Fibroblast of the aortic adventitia (primary cell): ENCODE measurements around the gene TSPYL4. TPM values are rescaled to one million over a fixed set of nuclear protein-coding genes. Genes with fewer than 3 reads are reported as not detected.

Experiments
- DNase-seq: peaks from one replicate; pipeline ENCODE4 v3.0.0-alpha.2; 2010; ENCODE audit warnings: low read depth
- H3K4me3 ChIP-seq: 2 replicates; pipeline ENCODE4 v1.5.1; 2011; ENCODE audit warnings: low read depth, mild to moderate bottlenecking, control low read depth, low read length, moderate library complexity
- total RNA-seq: library from RNA; depleted of rRNA; stranded (reverse); fragments of >200 nt; gene quantifications from 2 replicates; pipeline ENCODE4 v1.2.3, GENCODE V29; 2012; ENCODE audit warnings: low replicate concordance
- TF ChIP-seq, protein P1 (sequence below): IDR thresholded peaks from 2 replicates; pipeline ENCODE4 v1.5.1; 2011; ENCODE audit warnings: mild to moderate bottlenecking, low read length, control low read depth, inconsistent platforms; ENCODE audit not compliant: insufficient read depth

TSPYL4 gene
- total RNA-seq, 1 donor, result 15.6 TPM

DNA sequence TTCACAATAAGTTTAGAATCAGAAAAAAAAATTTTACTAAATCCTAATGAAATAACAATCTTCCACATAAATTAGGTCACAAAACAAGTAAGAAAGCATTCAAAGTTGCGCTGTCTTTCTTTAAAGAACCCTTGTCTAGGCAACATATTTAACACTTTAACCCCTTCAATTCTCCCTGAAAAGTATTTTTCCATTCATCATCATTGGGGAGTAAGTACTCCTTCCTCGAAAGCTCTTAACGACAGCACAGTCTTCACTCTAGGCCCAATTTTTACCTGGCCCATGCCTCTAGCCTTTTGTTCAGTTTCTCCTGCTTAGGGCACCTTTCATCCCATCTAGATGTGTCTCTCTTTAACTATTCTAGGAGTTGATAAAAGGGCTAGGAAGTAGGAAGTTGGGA lies 23.2 kb upstream of the TSPYL4 start:
- peak overlapping the region; percentile 92 for H3K4me3 ChIP-seq
- TF ChIP-seq, protein P1, sequence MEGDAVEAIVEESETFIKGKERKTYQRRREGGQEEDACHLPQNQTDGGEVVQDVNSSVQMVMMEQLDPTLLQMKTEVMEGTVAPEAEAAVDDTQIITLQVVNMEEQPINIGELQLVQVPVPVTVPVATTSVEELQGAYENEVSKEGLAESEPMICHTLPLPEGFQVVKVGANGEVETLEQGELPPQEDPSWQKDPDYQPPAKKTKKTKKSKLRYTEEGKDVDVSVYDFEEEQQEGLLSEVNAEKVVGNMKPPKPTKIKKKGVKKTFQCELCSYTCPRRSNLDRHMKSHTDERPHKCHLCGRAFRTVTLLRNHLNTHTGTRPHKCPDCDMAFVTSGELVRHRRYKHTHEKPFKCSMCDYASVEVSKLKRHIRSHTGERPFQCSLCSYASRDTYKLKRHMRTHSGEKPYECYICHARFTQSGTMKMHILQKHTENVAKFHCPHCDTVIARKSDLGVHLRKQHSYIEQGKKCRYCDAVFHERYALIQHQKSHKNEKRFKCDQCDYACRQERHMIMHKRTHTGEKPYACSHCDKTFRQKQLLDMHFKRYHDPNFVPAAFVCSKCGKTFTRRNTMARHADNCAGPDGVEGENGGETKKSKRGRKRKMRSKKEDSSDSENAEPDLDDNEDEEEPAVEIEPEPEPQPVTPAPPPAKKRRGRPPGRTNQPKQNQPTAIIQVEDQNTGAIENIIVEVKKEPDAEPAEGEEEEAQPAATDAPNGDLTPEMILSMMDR, result no peak
- no peak for DNase-seq

DNA sequence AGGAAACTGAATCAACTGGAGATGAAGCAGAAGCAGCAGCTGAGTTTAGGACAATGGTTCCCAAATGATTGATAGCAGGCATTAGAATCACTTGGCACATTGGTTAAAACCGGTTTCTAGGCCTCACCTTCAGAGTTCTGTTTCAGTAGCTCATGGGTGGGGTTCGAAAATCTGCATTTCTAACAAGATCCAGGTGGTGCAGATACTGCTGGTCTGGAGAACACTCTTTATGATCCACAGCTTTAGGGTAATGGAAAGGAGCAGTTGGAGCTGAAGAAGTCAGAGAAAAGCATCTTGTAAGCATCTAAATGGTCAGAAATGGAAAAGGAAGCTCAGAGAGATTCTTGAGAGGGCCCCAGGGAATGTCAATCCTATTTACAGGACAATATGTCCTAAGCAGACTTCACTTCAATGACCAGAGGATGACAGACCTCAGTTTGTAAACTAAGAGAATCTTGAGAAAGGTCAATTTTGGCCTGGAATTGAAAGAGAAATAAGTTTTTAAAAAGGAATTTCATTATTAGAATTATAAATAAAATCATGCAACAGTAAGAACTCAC lies 17.4 kb upstream of the TSPYL4 start:
- TF ChIP-seq, protein P1, result no peak
- H3K4me3 ChIP-seq, result no peak overlapping the region
- DNase-seq, result no peak

DNA sequence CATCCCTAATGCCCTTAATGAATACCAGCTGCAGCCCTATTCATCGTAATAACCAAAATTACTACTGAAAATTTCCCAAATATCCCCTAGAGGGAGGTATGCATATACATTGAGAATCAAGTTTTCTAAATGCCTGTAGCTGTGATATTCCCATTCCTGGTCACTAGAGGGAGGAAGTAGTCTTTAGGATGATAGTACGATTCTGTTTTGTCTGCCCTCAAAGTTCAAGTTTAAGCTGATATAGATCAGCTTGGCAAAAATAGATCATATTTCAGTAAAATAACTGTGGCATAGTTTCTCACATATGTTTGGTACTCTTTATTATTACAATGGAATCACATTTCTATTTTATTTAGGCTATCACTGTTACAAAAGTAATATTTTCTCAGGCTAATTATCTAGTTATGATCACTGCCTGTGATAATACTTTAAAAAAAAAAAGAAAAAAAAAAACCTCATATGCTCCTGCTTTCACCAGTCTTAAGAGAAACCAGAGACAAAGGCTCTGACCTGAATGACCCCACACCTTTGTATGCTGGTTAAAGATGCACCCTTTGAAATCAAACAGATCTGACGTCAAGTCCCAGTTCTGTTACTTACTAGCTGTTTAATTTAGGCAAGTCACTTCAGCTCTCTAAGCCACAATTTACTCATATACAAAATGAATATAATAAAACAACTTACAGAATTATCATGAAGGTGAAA lies 14.9 kb upstream of the TSPYL4 start:
- H3K4me3 ChIP-seq, result no peak overlapping the region
- DNase-seq, result peak; percentile 90
- TF ChIP-seq, protein P1, result peak; percentile 90

DNA sequence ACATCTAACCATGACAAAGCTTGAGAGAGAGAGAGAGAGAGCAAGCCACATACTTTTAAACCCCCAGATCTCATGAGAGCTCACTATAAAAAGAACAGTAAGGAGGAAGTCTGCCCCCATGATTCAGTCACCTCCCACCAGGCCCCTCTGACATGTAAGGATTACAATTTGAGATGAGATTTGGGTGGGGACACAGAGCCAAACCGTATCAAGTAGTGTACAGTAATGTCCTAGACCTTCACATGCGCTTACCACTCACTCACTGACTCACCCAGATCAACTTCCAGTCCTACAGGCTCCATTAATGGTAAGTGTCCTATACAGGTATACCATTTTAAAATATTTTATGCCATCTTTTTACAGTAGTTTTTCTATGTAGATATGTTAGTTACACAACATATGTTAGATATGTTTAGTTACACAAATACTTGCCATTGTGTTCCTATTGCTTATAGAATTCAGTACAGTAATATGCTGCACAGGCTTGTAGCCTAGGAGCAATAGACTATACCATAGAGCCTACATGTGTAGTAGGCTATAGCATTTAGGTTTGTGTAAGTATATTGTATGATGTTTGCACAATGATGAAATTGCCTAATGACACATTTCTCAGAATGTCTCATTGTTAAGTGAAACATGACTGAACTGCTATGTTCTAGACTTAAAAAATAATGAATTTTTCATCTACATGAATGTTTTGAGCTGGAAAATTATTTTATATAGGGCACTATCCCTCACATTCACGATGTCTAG lies 14.1 kb upstream of the TSPYL4 start:
- TF ChIP-seq, protein P1, result no peak
- DNase-seq, result no peak
- H3K4me3 ChIP-seq, result no peak overlapping the region

DNA sequence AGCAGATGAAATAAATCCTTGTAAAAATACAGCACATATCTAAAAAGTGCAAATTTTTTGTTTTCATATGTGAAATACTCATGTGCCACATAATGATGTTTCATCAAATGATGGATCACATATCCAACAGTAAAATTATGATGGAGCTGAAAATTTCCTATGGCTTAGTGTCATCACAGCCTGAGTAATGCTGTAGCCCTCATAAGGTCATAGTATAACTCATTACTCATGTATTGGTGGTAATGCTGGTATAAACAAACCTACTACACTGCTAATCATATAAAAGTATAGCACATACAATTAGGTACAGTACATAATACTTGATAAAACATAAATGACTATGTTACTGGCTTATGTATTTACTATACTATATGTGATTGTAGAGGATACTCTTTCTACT lies 12.9 kb upstream of the TSPYL4 start:
- DNase-seq, result no peak

DNA sequence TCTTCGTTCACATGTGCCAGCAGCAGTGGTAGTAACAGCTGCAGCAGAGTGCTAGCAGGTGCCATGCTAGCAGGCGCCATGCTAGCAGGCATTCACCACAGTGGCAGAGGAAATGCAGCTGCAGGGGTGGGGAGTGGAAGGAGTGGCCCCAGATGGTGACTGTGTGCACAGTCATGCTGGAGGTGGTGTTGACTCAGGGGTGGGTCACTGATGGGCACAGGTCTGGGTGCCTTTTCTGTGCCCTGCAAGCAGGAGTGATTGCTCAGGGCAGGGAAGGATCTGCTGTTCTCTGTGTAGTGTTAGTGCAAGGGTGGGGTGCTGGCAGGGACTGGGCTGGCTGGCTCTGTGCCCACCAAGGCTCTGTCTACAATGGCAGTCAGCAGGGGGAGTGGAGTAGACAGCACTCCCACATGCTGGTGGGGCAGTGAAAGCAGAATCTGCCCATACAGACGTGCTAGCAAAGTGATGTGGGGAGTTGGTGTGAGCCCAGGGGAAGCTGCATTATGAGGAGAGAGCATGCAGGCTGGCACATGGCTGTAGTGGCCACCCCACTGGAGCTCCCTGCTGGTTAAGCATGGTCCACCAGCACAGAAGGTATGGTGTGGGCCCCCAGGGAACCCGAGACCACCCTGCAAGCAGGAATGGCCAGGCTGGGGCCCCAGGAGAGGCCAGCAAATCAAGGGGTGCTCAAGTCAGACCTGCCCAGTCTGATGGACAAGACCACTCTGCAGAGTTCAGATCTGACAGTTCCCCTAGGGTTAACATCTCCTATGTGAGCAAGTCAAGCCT lies 11.4 kb upstream of the TSPYL4 start:
- TF ChIP-seq, protein P1, result no peak
- DNase-seq, result no peak
- no peak overlapping the region for H3K4me3 ChIP-seq

More for the DNA sequence above, 12.9 kb upstream of the TSPYL4 start:
- TF ChIP-seq, protein P1, result no peak
- no peak overlapping the region for H3K4me3 ChIP-seq
